GM12801 (cell line): ENCODE data around the gene ITGA3.

Experiments
- TF ChIP-seq, protein P1 (sequence below): IDR thresholded peaks from one replicate; pipeline ENCODE4 v1.5.1; 2011; ENCODE audit warnings: control low read depth; ENCODE audit not compliant: insufficient read length; ENCODE audit errors: extremely low read depth

The ITGA3 gene

DNA sequence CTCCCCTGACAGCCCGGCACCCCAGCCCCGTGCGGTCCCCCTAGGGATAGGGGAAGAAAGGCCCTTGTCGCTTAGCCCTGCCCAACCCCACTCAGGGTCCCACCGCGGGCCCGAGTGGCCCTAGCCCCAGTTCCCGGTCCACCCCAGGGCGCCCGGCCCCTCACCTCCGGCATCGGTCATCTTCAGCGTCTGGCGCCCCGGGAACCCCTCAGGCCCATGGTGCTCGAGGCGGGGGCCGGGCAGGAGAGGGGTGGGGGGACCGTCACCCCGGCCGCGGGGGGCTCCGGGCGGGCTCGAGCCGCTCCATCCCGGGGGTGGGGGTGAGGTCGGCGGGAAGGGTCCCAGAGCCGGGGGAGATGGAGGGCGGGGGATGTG, 73.4 kb downstream of the ITGA3 start:
- TF ChIP-seq, protein P1, sequence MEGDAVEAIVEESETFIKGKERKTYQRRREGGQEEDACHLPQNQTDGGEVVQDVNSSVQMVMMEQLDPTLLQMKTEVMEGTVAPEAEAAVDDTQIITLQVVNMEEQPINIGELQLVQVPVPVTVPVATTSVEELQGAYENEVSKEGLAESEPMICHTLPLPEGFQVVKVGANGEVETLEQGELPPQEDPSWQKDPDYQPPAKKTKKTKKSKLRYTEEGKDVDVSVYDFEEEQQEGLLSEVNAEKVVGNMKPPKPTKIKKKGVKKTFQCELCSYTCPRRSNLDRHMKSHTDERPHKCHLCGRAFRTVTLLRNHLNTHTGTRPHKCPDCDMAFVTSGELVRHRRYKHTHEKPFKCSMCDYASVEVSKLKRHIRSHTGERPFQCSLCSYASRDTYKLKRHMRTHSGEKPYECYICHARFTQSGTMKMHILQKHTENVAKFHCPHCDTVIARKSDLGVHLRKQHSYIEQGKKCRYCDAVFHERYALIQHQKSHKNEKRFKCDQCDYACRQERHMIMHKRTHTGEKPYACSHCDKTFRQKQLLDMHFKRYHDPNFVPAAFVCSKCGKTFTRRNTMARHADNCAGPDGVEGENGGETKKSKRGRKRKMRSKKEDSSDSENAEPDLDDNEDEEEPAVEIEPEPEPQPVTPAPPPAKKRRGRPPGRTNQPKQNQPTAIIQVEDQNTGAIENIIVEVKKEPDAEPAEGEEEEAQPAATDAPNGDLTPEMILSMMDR: no peak

DNA sequence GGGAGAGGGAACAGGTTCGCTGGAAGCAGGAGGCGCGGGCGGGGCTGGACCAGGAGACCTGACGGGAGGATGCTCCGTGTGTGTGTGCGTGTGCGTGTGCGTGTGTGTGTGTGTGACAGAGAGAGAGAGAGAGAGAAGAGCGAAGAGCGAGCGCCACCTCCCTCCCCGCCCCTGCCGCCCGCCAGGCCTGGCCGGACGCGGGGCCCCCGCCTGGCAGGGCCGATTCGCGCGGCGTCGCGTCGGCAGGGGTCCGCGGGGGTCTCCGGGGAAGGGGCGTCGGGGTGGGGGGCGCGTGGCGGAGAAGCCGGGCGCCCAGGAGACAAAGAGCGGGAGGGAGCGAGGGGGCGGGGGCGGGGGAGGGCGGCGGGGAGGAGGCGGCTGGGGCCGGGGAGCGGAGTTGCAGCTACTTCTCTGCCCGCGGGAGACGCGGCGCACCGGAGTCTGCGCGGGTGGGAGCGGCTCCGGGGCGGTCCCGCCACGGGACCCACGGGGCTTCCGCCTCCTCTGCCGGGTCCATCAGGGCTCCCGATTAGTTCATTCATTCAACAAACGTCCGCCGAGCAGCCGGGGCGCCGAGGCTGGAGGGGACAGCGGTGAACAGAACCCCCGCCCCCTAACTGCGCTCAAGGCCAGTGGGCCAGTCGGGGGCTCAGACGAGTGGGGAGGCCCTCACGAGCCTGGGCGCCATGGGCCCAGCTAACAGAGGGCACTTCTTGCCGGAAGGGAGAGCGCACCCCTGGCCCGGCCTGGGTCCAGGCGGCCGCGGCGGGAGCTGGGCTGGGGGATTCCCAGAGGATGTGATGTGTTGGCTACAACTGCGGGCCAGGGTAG, 74.0 kb downstream of the ITGA3 start, which contains the start of gene SAMD14:
Gene SAMD14, minus strand, starts transcription at position 433 of the 831 bp plus-strand sequence. CDS start 5,201 bp downstream, outside the sequence.
- TF ChIP-seq, protein P1: no peak

DNA sequence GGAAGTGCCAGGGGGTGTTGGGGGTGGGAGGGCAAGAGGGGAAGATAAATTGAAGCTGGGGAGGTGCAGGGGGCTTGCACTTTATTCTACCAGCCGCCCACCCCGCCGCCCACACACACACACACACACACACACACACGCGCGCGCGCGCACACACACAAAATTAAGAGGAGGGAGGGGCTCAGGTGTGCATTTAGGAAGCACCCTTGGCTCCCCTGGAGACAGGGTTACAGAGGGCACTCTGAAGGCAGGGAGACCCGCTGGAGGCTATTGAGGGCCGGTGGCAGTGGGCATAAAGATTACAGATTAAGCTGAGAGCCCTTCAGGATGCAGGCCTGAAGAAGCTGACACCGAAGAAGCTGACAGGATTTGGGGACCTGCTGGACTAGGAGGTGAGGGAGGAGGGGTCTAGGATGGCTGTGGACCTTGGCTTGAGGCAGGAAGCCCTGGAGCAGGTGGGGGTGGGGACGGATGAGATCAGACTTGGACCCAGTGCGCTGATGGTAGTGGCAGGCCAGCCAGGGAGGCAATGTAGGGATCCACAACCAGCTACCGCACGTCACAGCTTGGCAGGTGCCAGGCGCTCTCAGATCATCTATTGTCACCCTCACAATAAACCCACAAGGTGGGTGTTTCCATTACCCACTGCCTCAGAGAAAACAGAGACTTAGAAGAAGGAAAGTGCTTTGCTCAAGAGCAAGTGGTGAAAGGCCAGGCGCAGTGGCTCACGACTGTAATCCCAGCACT, 74.8 kb downstream of the ITGA3 start:
- TF ChIP-seq, protein P1: no peak

GRCh38 chr17:50132104-50132794, 76.3 kb downstream of the ITGA3 start:
- TF ChIP-seq, protein P1: no peak

- TF ChIP-seq, protein P1: no peak
Measured at GRCh38 chr17:50133028-50133768, 77.3 kb downstream of the ITGA3 start.

DNA sequence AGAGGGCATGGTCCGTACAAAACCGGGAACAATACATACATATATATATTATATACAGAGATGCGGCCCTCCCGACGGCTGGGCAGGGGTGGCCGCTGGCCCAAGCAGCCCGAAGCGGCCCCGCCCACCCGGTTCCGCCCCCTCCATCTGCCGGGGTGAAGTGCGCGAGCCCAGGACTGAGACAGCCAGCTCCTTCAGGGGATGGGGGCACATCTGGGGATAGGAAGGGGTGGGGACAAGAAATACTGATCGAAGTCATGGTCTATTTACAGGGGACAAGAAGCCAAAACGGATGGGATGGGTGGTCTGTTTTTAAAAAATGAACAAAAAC, 77.8 kb downstream of the ITGA3 start:
- TF ChIP-seq, protein P1: no peak
